HepG2 (cell line): ENCODE measurements around the gene SCN8A. TPM values are rescaled to one million over a fixed set of nuclear protein-coding genes. Genes with fewer than 3 reads are reported as not detected.

Source experiments
- ATAC-seq: fragments of 200-7000 bp; cut with Tn5 transposase; 3 replicates; pipeline ENCODE4 v1.9.1; 2020; ENCODE audit warnings: mild to moderate bottlenecking, moderate library complexity
- BruUV-seq: library from RNA; stranded (reverse); fragments of 400-500 nt; replicated peaks from 2 replicates; lab custom pipeline; 2021; lab: Mats Ljungman, UMichigan
- CTCF ChIA-PET: fragments of 300-600 bp; formaldehyde crosslinking; extraction: SDS; loops from one replicate; lab custom pipeline; 2021; ENCODE audit warnings: low total read pairs, inconsistent platforms, low intra/inter-chr PET ratio; lab: Yijun Ruan, JAX
- POLR2A ChIA-PET: fragments of 350-600 bp; sonication (Branson Sonifier 250); formaldehyde crosslinking; loops from one replicate; lab custom pipeline; 2020; ENCODE audit warnings: antibody characterized with exemption, inconsistent platforms; lab: Yijun Ruan, JAX
- DNase-seq: peaks from one replicate; pipeline ENCODE4 v3.0.0-alpha.2; 2015; ENCODE audit warnings: low spot score
- FAIRE-seq: peaks from 3 replicates; lab custom pipeline; 2011; peaks lifted over from hg19 to GRCh38; lab: Jason Lieb, UNC
- H2AFZ ChIP-seq: one replicate; pipeline ENCODE4 v1.6.1; 2011; ENCODE audit warnings: low read length, inconsistent platforms
- H3K27ac ChIP-seq: fragments of 300-600 bp; 3 replicates; pipeline ENCODE4 v1.8.0; 2011; ENCODE audit warnings: mixed run types, mild to moderate bottlenecking, mixed read lengths, low read length, inconsistent platforms; ENCODE audit not compliant: insufficient read depth; ENCODE audit errors: extremely low read length
- H3K27me3 ChIP-seq, 2 experiments: fragments of 200-600 bp in 1 of 2; 2 replicates in 1 of 2; 3 replicates in 1 of 2; pipeline versions ENCODE4 v1.6.0 to v1.8.0; 2011; ENCODE audit warnings: low read length in 2 of 2, mild to moderate bottlenecking in 2 of 2, moderate library complexity in 2 of 2, inconsistent platforms in 1 of 2; ENCODE audit not compliant: insufficient read depth in 2 of 2, control insufficient read depth in 1 of 2
- H3K36me3 ChIP-seq, 2 experiments: fragments of 200-600 bp in 1 of 2; replicated peaks in 1 of 2; 2 replicates in 1 of 2; 3 replicates in 1 of 2; pipeline versions ENCODE4 v1.5.1 to v1.8.0; 2011; ENCODE audit warnings: low read length in 2 of 2, inconsistent platforms in 1 of 2; ENCODE audit not compliant: insufficient read depth in 2 of 2, control insufficient read depth in 1 of 2
- H3K4me1 ChIP-seq: 2 replicates; pipeline ENCODE4 v1.5.1; 2012; ENCODE audit warnings: low read length, inconsistent platforms; ENCODE audit not compliant: insufficient read depth
- H3K4me2 ChIP-seq: 2 replicates; pipeline ENCODE4 v1.6.0; 2011; ENCODE audit warnings: low read depth, low read length, inconsistent platforms
- H3K4me3 ChIP-seq, 3 experiments: fragments of 200-600 bp in 1 of 3; sonication (generic), shearing (Covaris generic) in 1 of 3; replicated peaks in 1 of 3; 2 replicates each; pipeline ENCODE4 v1.5.1; 2011 to 2016; ENCODE audit warnings: low read length in 3 of 3, inconsistent platforms in 2 of 3, low read depth in 2 of 3, mild to moderate bottlenecking in 2 of 3, control low read depth in 1 of 3, mixed read lengths in 1 of 3; ENCODE audit not compliant: insufficient read depth in 1 of 3
- H3K79me2 ChIP-seq: one replicate; pipeline ENCODE4 v1.6.1; 2011; ENCODE audit warnings: low read length, inconsistent platforms; ENCODE audit not compliant: insufficient read depth
- H3K9ac ChIP-seq: 2 replicates; pipeline ENCODE4 v1.6.0; 2011; ENCODE audit warnings: mild to moderate bottlenecking, low read depth, low read length, inconsistent platforms; ENCODE audit not compliant: insufficient read depth
- H3K9me3 ChIP-seq: 2 replicates; pipeline ENCODE4 v1.5.1; 2012; ENCODE audit warnings: mild to moderate bottlenecking, low read length
- H4K20me1 ChIP-seq: 2 replicates; pipeline ENCODE4 v1.6.0; 2011; ENCODE audit warnings: inconsistent platforms, mild to moderate bottlenecking, low read length, moderate library complexity; ENCODE audit not compliant: insufficient read depth
- NFE2L2 ChIP-seq: fragments of 150-350 bp; IDR thresholded peaks from 2 replicates; pipeline ENCODE4 v1.6.1; 2014; ENCODE audit warnings: low read length
- NFKBIZ ChIP-seq: IDR thresholded peaks from 2 replicates; pipeline ENCODE4 v1.6.1; 2018; ENCODE audit warnings: missing genetic modification reagents, missing compliant biosample characterization
- RBM22 ChIP-seq: fragments of 200-400 bp; formaldehyde crosslinking; optimal IDR thresholded peaks from 2 replicates; pipeline ENCODE3; 2017; ENCODE audit warnings: mild to moderate bottlenecking, low read length, moderate library complexity
- SALL1 ChIP-seq: sonication (generic); formaldehyde crosslinking; IDR thresholded peaks from 2 replicates; pipeline ENCODE4 v1.8.0; 2022; ENCODE audit warnings: mild to moderate bottlenecking, missing genetic modification reagents
- ZBTB21 ChIP-seq: sonication (generic); formaldehyde crosslinking; IDR thresholded peaks from 2 replicates; pipeline ENCODE4 v1.4.0; 2020; ENCODE audit warnings: missing genetic modification reagents
- ZMYM3 ChIP-seq: sonication (generic); formaldehyde crosslinking; IDR thresholded peaks from 2 replicates; pipeline ENCODE4 v1.5.1; 2020; ENCODE audit warnings: mild to moderate bottlenecking, missing genetic modification reagents
- ZNF383 ChIP-seq: sonication (generic); formaldehyde crosslinking; IDR thresholded peaks from 2 replicates; pipeline ENCODE4 v1.4.0; 2020; ENCODE audit warnings: missing genetic modification reagents, mild to moderate bottlenecking, borderline replicate concordance
- ZNF652 ChIP-seq: IDR thresholded peaks from 2 replicates; pipeline ENCODE4 v1.6.1; 2016; ENCODE audit warnings: low read depth, borderline replicate concordance
- ZNF75D ChIP-seq: sonication (generic); formaldehyde crosslinking; IDR thresholded peaks from 2 replicates; pipeline ENCODE4 v1.8.1; 2023; ENCODE audit warnings: missing genetic modification reagents, mild to moderate bottlenecking, borderline replicate concordance
- ZNF782 ChIP-seq: sonication (generic); formaldehyde crosslinking; IDR thresholded peaks from 2 replicates; pipeline ENCODE4 v1.4.0; 2020; ENCODE audit warnings: missing genetic modification reagents, mild to moderate bottlenecking, borderline replicate concordance
- WGBS: methylation state at CpG from one replicate; pipeline ENCODE4 v1.1.6; 2017; ENCODE audit warnings: low lambda C conversion rate; 5-methylcytosine and 5-hydroxymethylcytosine counted together
- in situ Hi-C: cut with HindIII; loops from 2 replicates; pipeline ENCODE4 v1.10.0; 2017; ENCODE audit warnings: low pct_unique_long_range_greater_than_20kb; ENCODE audit not compliant: extremely low pct_ligation_motif_present
- intact Hi-C: fragments of 100-400 bp; cut with micrococcal nuclease; formaldehyde crosslinking; loops from one replicate; pipeline ENCODE4 v1.10.0; 2022; ENCODE audit not compliant: unreplicated experiment
- polyA plus RNA-seq, 8 experiments: library from polyadenylated mRNA; depleted of rRNA in 3 of 8; stranded (reverse) in 7 of 8; unstranded in 1 of 8; fragments of >200 nt; fragmentation: Illumina TruSeq in 4 of 8; extraction: Trizol in 4 of 8; gene quantifications; 2 replicates each; pipeline versions ENCODE4 v1.2.1 to v1.2.3, GENCODE V29; 2011 to 2016; ENCODE audit warnings: low read depth in 4 of 8, missing spikeins in 1 of 8, mixed read lengths in 1 of 8; ENCODE audit not compliant: insufficient read depth in 1 of 8
- total RNA-seq, 5 experiments: library from RNA; depleted of rRNA; stranded (reverse); fragments of >200 nt; fragmentation: Illumina TruSeq; extraction: Trizol; gene quantifications; 2 replicates each; pipeline ENCODE4 v1.2.3, GENCODE V29; 2016; ENCODE audit warnings: low read depth in 1 of 5
- TF ChIP-seq, protein P1 (sequence below): IDR thresholded peaks from 2 replicates; pipeline ENCODE4 v1.6.1; 2016; ENCODE audit warnings: mild to moderate bottlenecking, missing biosample characterization, missing genetic modification reagents
- TF ChIP-seq, protein P2 (sequence below): sonication (generic); formaldehyde crosslinking; IDR thresholded peaks from 2 replicates; pipeline ENCODE4 v1.4.0; 2020; ENCODE audit warnings: missing genetic modification reagents

Gene SCN8A
- total and polyA plus RNA-seq, 2 of the 13 experiments (the other 11 are each of a cell fraction or from before 2014, with no cell fraction given): 0.57 to 1.4 TPM

DNA sequence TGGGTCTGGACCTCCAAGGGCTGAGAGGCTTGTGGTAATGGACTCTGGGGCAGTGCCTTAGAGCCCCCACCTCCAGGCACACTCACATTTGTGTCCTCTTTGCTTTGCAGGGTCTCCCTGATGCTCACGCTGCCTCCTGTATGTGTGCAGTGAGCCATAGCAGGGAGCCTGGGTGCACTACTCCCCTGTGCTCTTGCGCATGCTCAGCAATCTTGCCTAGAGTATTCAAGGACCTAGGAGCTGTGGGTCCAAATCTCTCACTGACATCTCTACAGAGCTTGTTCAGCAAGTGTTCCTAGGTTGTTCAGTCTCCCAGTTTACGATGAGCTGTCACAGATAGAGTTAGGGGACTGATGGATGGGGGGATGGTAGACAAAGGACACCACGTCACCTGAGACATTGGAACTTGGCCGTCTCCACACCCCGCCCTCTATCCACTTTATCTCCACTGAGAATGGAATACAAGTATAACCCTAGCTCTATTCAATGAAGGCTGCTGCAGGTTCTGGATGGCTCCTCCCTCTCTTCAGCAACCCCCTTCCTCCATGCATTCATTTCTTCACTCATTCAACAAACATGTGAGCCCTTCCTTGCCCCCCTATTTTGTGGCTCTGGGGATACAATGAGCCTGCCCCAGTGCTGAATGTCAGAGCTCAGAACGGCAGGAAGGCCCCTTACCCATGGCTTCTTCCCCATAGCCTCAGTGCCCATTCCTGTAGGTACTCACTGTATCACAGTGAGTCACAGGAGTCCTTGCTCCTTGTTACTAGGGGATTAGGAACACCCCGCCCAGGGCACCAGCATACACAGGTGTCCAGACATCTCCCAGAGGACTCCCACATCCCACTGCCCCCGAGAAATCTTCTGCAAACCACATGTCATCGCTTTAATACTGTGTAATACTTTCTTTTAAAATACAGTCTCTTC lies 226.3 kb downstream of the SCN8A start:
- Histone ChIP-seq H2AFZ (no peak overlapping the region), H3K9me3 (no peaks in the 10 kb centered on the region), H3K4me2 (no peak overlapping the region), H3K4me3 (no peak overlapping the region), H4K20me1 (no peaks in the 10 kb centered on the region), H3K36me3 (no peaks in the 10 kb centered on the region), H3K79me2 (no peaks in the 10 kb centered on the region), H3K27me3 (0 out of 5 replicates have a peak, but pooled peaks cover 1 to 4% of the 10 kb centered on the region in 2 experiments), H3K4me1 (peaks cover 11% of the 10 kb centered on the region; the same call in 1 of the 2 replicates), H3K9ac (no peak overlapping the region), H3K27ac (no peak overlapping the region)
- FAIRE-seq: no peak
- in situ Hi-C loops: loop anchor here (5.0 to 10.0 kb wide), 2 partner anchors 282 to 395 kb away; partner anchors contain the start of gene SLC4A8
- intact Hi-C loops: no loop called here
- ATAC-seq: no peak
- ChIA-PET POLR2A (no interaction called here), CTCF (no interaction called here)
- WGBS: 55% methylated on average over 10 of the region's 10 CpGs
- no peak for TF ChIP-seq ZNF652 (CRISPR knock-in tag)
- no peak for TF ChIP-seq ZNF383 (CRISPR knock-in tag)
- TF ChIP-seq, protein P1, sequence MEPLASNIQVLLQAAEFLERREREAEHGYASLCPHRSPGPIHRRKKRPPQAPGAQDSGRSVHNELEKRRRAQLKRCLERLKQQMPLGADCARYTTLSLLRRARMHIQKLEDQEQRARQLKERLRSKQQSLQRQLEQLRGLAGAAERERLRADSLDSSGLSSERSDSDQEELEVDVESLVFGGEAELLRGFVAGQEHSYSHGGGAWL (CRISPR knock-in tag): no peak
- no peak for TF ChIP-seq NFKBIZ (CRISPR knock-in tag)
- no peak for TF ChIP-seq ZBTB21 (CRISPR knock-in tag)
- TF ChIP-seq ZNF75D (CRISPR knock-in tag): no peak
- TF ChIP-seq NFE2L2: no peak
- TF ChIP-seq ZNF782 (CRISPR knock-in tag): no peak
- TF ChIP-seq, protein P2, sequence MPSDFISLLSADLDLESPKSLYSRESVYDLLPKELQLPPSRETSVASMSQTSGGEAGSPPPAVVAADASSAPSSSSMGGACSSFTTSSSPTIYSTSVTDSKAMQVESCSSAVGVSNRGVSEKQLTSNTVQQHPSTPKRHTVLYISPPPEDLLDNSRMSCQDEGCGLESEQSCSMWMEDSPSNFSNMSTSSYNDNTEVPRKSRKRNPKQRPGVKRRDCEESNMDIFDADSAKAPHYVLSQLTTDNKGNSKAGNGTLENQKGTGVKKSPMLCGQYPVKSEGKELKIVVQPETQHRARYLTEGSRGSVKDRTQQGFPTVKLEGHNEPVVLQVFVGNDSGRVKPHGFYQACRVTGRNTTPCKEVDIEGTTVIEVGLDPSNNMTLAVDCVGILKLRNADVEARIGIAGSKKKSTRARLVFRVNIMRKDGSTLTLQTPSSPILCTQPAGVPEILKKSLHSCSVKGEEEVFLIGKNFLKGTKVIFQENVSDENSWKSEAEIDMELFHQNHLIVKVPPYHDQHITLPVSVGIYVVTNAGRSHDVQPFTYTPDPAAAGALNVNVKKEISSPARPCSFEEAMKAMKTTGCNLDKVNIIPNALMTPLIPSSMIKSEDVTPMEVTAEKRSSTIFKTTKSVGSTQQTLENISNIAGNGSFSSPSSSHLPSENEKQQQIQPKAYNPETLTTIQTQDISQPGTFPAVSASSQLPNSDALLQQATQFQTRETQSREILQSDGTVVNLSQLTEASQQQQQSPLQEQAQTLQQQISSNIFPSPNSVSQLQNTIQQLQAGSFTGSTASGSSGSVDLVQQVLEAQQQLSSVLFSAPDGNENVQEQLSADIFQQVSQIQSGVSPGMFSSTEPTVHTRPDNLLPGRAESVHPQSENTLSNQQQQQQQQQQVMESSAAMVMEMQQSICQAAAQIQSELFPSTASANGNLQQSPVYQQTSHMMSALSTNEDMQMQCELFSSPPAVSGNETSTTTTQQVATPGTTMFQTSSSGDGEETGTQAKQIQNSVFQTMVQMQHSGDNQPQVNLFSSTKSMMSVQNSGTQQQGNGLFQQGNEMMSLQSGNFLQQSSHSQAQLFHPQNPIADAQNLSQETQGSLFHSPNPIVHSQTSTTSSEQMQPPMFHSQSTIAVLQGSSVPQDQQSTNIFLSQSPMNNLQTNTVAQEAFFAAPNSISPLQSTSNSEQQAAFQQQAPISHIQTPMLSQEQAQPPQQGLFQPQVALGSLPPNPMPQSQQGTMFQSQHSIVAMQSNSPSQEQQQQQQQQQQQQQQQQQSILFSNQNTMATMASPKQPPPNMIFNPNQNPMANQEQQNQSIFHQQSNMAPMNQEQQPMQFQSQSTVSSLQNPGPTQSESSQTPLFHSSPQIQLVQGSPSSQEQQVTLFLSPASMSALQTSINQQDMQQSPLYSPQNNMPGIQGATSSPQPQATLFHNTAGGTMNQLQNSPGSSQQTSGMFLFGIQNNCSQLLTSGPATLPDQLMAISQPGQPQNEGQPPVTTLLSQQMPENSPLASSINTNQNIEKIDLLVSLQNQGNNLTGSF (CRISPR knock-in tag): no peak
- no peak for TF ChIP-seq SALL1 (CRISPR knock-in tag)
- no peak for TF ChIP-seq RBM22
- no peak for TF ChIP-seq ZMYM3
- no peak for DNase-seq
- no TSS peak for BruUV-seq
